ENCODE data around the gene NAGLU.
A peak's percentile ranks its signal among the peaks of the same experiment; 100 is the strongest.

The NAGLU gene

GRCh38 chr17:42586514-42587230, 50.6 kb downstream of the NAGLU start:
- TF ChIP-seq POLR2AphosphoS5 (IDR thresholded peaks at IDR 0.05; ENCODE audit: low read depth, low read length) (no peak), TAF1 (IDR thresholded peaks at IDR 0.05; ENCODE audit: borderline replicate concordance, low read depth, low read length) (no peak), POLR2A (IDR thresholded peaks at IDR 0.05; ENCODE audit: low read depth, low read length) (no peak)
- FAIRE-seq (peak; percentile 88), DNase-seq (ENCODE audit: insufficient read length) (peak; percentile 57)

GRCh38 chr17:42590886-42591285, 54.8 kb downstream of the NAGLU start:
- FAIRE-seq, result no peak
- no peak for DNase-seq (ENCODE audit: insufficient read length)
- TF ChIP-seq POLR2A (IDR thresholded peaks at IDR 0.05; ENCODE audit: low read depth, low read length) (no peak), POLR2AphosphoS5 (IDR thresholded peaks at IDR 0.05; ENCODE audit: low read depth, low read length) (no peak), TAF1 (IDR thresholded peaks at IDR 0.05; ENCODE audit: borderline replicate concordance, low read depth, low read length) (no peak)

GRCh38 chr17:42591411-42591810, 55.4 kb downstream of the NAGLU start:
- TF ChIP-seq POLR2AphosphoS5 (IDR thresholded peaks at IDR 0.05; ENCODE audit: low read depth, low read length), result no peak
- no peak for TF ChIP-seq TAF1 (IDR thresholded peaks at IDR 0.05; ENCODE audit: borderline replicate concordance, low read depth, low read length)
- no peak for TF ChIP-seq POLR2A (IDR thresholded peaks at IDR 0.05; ENCODE audit: low read depth, low read length)
- DNase-seq (ENCODE audit: insufficient read length) (no peak), FAIRE-seq (no peak)
